ENCODE measurements around the gene TBL3. TPM values are rescaled to one million over a fixed set of nuclear protein-coding genes. Genes with fewer than 3 reads are reported as not detected.

The TBL3 gene
- total and polyA plus RNA-seq, 9 of the 15 experiments (the other 6 are each of a cell fraction or from before 2014, with no cell fraction given), result 0.97 to 117 (median 24.5) TPM

- TF ChIP-seq ZFP91 (CRISPR knock-in tag; IDR thresholded peaks at IDR 0.05) (no peak), HNRNPLL (IDR thresholded peaks at IDR 0.05; ENCODE audit: low read depth, low read length, poor library complexity, severe bottlenecking) (peak; percentile 52), ILF3 (IDR thresholded peaks at IDR 0.05; ENCODE audit: borderline replicate concordance) (no peak), ZNF146 (CRISPR knock-in tag; IDR thresholded peaks at IDR 0.05; ENCODE audit: unreplicated experiment) (no peak), ZNF830 (CRISPR knock-in tag; IDR thresholded peaks at IDR 0.05) (no peak), NR2F6 (CRISPR knock-in tag; IDR thresholded peaks at IDR 0.05) (no peak), E2F6 (IDR thresholded peaks at IDR 0.05; ENCODE audit: borderline replicate concordance in 1 of 2, extremely low read depth in 1 of 2, insufficient read depth in 1 of 2, insufficient read length in 1 of 2, low read depth in 1 of 2, low read length in 1 of 2, poor library complexity in 1 of 2, severe bottlenecking in 1 of 2) (peak in 1 of 2 experiments; percentile 53), KLF1 (tag; IDR thresholded peaks at IDR 0.05) (no peak), HEY1 (CRISPR knock-in tag; IDR thresholded peaks at IDR 0.05; ENCODE audit: borderline replicate concordance) (no peak), MAZ (CRISPR knock-in tag; conservative IDR thresholded peaks at IDR 0.05 in 1 of 2, IDR thresholded peaks at IDR 0.05 in 1 of 2) (peak; percentile 9 to 26; a peak in 2 of 4 replicates), AFF4 (CRISPR knock-in tag; IDR thresholded peaks at IDR 0.05) (no peak), CHD1 (IDR thresholded peaks at IDR 0.05; ENCODE audit: low read length) (peak; percentile 62), ZBTB1 (CRISPR knock-in tag; IDR thresholded peaks at IDR 0.05; ENCODE audit: borderline replicate concordance, low read depth) (no peak), ZNF197 (CRISPR knock-in tag; IDR thresholded peaks at IDR 0.05; ENCODE audit: low read depth) (no peak), SRSF9 (IDR thresholded peaks at IDR 0.05; ENCODE audit: borderline replicate concordance, low read depth, low read length) (no peak), TFAP4 (CRISPR knock-in tag; IDR thresholded peaks at IDR 0.05; ENCODE audit: borderline replicate concordance) (no peak), HMG20B (CRISPR knock-in tag; IDR thresholded peaks at IDR 0.05) (no peak), CGGBP1 (CRISPR knock-in tag; IDR thresholded peaks at IDR 0.05) (no peak), LCOR (CRISPR knock-in tag; IDR thresholded peaks at IDR 0.05) (no peak), ZNF668 (CRISPR knock-in tag; IDR thresholded peaks at IDR 0.05) (no peak)
Observed at GRCh38 chr16:2009164-2009711, 37.4 kb downstream of the TBL3 start (continued).
